ENCODE results near the gene C16orf96.

Gene C16orf96

GRCh38 chr16:4614571-4615383 lies 58.6 kb downstream of the C16orf96 start, which contains the start of gene UBALD1:
TSS of gene UBALD1 (minus strand) at chr16:4614888. CDS start at chr16:4614797, 91 bp downstream.
- Histone ChIP-seq H3K9me3 (ENCODE audit: insufficient read depth, low read length) (no peaks in the 10 kb centered on the region), H3K4me1 (ENCODE audit: low read length) (peaks cover 19% of the 10 kb centered on the region), H3K79me2 (ENCODE audit: low read length) (peaks cover 45% of the 10 kb centered on the region), H3K27ac (ENCODE audit: low read length) (peak within 1 kb of the TSS; percentile 69), H3K36me3 (replicated peaks; ENCODE audit: low read depth, low read length) (no peaks in the 10 kb centered on the region), H3K9ac (ENCODE audit: low read length) (peak within 1 kb of the TSS; percentile 87), H3K4me3 (ENCODE audit: low read length) (peak within 1 kb of the TSS; percentile 84), H2AFZ (ENCODE audit: low read depth, low read length) (no peak within 1 kb of the TSS; the same call in 1 of the 2 replicates), H3K4me2 (ENCODE audit: low read length) (peak within 1 kb of the TSS; percentile 92), H4K20me1 (ENCODE audit: insufficient read depth, low read length) (peaks cover 16% of the 10 kb centered on the region), H3K27me3 (ENCODE audit: low read depth, low read length) (no peaks in the 10 kb centered on the region)
- TF ChIP-seq EZH2phosphoT487 (IDR thresholded peaks at IDR 0.05; ENCODE audit: low read depth) (no peak), CTCF (IDR thresholded peaks at IDR 0.05; ENCODE audit: low read depth, low read length) (no peak)

- H3K27me3 ChIP-seq (ENCODE audit: low read depth, low read length) = no peaks in the 10 kb centered on the region
- H3K27ac ChIP-seq (ENCODE audit: low read length) = peak overlapping the region; percentile 69
- no peaks in the 10 kb centered on the region for H3K36me3 ChIP-seq (replicated peaks; ENCODE audit: low read depth, low read length)
- TF ChIP-seq EZH2phosphoT487 (IDR thresholded peaks at IDR 0.05; ENCODE audit: low read depth) = no peak
- no peak for TF ChIP-seq CTCF (IDR thresholded peaks at IDR 0.05; ENCODE audit: low read depth, low read length)
- no peaks in the 10 kb centered on the region for H3K9me3 ChIP-seq (ENCODE audit: insufficient read depth, low read length)
- H3K4me1 ChIP-seq (ENCODE audit: low read length) = peaks cover 19% of the 10 kb centered on the region
- H2AFZ ChIP-seq (ENCODE audit: low read depth, low read length) = no peak overlapping the region
- peak overlapping the region; percentile 84 for H3K4me3 ChIP-seq (ENCODE audit: low read length)
- peak overlapping the region; percentile 92 for H3K4me2 ChIP-seq (ENCODE audit: low read length)
- H3K79me2 ChIP-seq (ENCODE audit: low read length) = peaks cover 45% of the 10 kb centered on the region
- peak overlapping the region; percentile 87 for H3K9ac ChIP-seq (ENCODE audit: low read length)
- H4K20me1 ChIP-seq (ENCODE audit: insufficient read depth, low read length) = peaks cover 16% of the 10 kb centered on the region
These were observed 59.4 kb downstream of the C16orf96 start for GRCh38 chr16:4615384-4616046.

- Histone ChIP-seq H2AFZ (ENCODE audit: low read depth, low read length) (peak overlapping the region; percentile 73), H3K4me2 (ENCODE audit: low read length) (peak overlapping the region; percentile 92), H3K27ac (ENCODE audit: low read length) (peak overlapping the region; percentile 84), H3K9me3 (ENCODE audit: insufficient read depth, low read length) (no peaks in the 10 kb centered on the region), H3K9ac (ENCODE audit: low read length) (peak overlapping the region; percentile 89), H3K27me3 (ENCODE audit: low read depth, low read length) (no peaks in the 10 kb centered on the region), H3K36me3 (replicated peaks; ENCODE audit: low read depth, low read length) (no peaks in the 10 kb centered on the region), H4K20me1 (ENCODE audit: insufficient read depth, low read length) (peaks cover 16% of the 10 kb centered on the region; the same call in 1 of the 2 replicates), H3K4me1 (ENCODE audit: low read length) (peaks cover 19% of the 10 kb centered on the region), H3K79me2 (ENCODE audit: low read length) (peaks cover 38% of the 10 kb centered on the region), H3K4me3 (ENCODE audit: low read length) (peak overlapping the region; percentile 89)
- TF ChIP-seq EZH2phosphoT487 (IDR thresholded peaks at IDR 0.05; ENCODE audit: low read depth) (no peak), CTCF (IDR thresholded peaks at IDR 0.05; ENCODE audit: low read depth, low read length) (peak; percentile 59)
These were observed 60.1 kb downstream of the C16orf96 start for GRCh38 chr16:4616047-4616811.
